NCI-H2171 treated with DMSO at 0.1 percent for 48 hours (cell line): Measurements from ENCODE around the gene USP26.
"Not testable (repeated sequence)": the region's sequence is repeated elsewhere in the genome, so short reads cannot be mapped to it uniquely, and the experiment has no call there.

Source experiments
- DNase-seq: peaks from one replicate; lab custom pipeline; 2025; lab: John Stamatoyannopoulos, UW

The USP26 gene

DNA sequence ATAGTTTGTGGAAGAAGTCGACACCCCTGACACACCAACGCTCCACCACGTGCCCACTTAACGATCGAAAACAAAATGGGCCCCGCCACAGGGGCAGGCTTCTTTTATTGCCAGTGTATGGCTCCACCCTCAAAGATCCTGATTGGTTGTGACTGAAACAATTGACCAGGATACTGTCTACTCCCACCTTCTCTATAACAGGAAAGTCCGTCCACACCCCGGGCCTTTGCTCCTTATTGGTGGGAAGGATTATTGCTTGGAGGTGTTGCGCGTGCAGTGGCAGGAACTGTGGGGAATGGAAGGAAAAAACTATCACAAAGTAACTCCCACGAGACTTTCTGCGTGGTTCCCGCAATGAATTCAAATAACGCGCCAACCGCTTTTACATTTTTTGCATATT, at the start of gene USP26:
Gene USP26 (minus strand): TSS at position 79 of the 400 bp plus-strand sequence. CDS start 68,889 bp downstream, outside the sequence.
- no peak for DNase-seq

GRCh38 chrX:133134282-133134681, 37.4 kb upstream of the USP26 start:
- no peak for DNase-seq

DNA sequence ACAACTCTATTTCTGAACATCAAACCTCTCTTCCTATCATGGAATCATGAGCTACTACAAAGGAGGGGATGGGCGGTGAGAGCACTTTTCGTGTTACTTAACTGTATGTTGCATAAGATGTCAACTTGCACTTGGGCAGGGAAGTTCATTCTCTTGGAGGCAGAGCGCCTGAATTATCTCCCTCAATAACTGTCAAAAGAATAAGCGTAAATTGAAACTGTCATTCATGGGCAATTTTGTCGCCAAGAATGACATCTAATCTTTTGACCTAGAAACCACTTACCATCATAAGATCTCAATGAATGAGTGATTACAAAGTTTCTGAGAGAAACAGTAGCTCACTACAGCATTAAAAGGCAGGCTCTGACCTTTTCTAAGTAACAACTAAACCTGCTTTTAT, 23.5 kb upstream of the USP26 start:
- DNase-seq = no peak

GRCh38 chrX:133094098-133094731, 2.7 kb downstream of the USP26 start:
- no peak for DNase-seq

GRCh38 chrX:133090236-133090809, 6.6 kb downstream of the USP26 start:
- no peak for DNase-seq

- no peak for DNase-seq
Measured at GRCh38 chrX:133089411-133089810, 7.5 kb downstream of the USP26 start.

DNA sequence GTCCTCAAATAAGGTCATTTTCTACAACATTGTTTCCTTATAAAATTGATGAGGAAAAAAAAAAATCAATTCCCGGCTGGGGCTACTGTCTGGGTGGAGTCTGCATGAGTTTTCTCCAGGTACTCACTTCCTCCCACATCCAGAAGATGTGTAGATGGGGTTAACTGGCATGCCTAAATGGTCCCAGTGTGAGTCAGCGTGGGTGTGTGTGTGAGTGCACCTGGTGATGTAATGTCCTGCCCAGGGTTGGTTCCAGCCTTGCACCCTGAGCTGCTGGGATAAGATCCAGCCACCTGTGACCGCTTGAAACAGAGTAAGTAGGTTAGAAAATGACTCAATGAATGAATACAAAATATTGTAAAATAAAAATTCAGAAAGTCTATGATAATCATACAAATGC, 11.1 kb downstream of the USP26 start:
- DNase-seq = no peak

GRCh38 chrX:133085056-133085455, 11.9 kb downstream of the USP26 start:
- DNase-seq = not testable (repeated sequence)

- no peak for DNase-seq
Measured at GRCh38 chrX:133083899-133084298, 13.0 kb downstream of the USP26 start.

- DNase-seq = no peak
Measured at GRCh38 chrX:133081990-133082389, 14.9 kb downstream of the USP26 start.

GRCh38 chrX:133077856-133078255, 19.1 kb downstream of the USP26 start:
- not testable (repeated sequence) for DNase-seq

GRCh38 chrX:133072566-133072965, 24.3 kb downstream of the USP26 start:
- no peak for DNase-seq

DNA sequence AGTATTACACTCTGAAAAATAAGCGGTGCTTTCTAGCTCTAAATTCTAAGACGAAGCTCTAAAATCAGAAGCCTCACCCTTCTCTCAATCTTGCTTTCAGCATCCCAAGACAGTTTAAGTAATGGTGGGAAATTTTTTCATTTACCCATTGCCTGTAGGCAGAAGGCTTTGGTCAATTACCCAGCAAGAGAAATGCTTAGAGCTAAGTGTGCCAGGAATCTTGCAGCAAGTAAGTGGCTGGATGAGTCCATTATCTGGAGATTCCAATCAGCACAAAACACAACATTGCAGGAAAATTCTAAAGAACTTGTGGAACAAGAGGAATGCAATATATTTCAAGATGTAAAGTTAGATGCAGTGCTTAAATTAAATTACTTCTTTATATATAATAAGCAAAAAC, 28.4 kb downstream of the USP26 start:
- no peak for DNase-seq

DNA sequence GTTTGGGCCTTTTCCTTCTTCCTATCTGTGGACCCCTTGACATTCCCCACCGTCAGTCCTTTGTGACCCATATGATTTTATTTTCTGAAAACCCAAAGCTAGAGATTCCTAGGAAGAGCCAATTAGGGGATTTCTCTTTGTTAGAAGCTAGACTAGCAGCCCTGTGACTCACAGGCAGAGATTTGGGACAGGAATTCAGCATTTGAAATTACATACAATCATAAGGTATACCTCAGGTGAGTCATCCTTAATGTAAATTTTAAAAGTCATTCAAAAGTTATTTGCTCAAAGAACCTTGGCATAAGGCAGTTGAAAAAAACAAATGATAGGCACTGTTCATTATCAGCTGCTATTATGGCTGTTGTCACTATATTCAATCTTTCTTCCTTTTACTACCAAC, 40.6 kb downstream of the USP26 start:
- DNase-seq = no peak

DNA sequence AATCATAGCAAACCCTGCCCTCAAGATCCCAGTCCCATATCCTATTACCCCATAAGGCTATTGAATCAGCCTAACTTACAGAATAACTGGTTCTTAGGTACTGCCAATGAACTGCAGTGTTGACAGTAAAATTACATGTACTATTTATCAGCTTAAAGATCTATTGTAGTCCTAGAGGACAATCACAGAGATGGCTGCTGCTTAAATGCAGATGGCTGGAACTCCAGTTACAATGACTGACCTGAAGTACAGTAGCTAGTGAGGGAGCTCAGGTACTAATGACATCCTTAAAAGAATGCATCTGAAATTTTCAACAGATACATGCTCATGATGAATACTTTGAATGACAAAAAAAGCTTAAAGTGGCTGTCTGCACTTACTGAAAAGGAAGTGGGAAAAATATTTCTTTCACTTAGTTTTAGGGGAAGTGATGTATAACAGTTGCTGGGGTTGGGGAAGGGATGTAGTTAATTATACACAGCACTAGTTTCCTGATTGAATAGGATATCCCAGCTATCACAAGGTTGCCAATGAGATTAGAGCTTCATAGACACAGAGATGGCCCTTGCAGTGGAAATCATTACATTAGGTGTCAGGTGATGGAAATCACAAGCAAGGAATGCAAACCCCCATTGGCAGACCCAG, 42.0 kb downstream of the USP26 start:
- no peak for DNase-seq

DNA sequence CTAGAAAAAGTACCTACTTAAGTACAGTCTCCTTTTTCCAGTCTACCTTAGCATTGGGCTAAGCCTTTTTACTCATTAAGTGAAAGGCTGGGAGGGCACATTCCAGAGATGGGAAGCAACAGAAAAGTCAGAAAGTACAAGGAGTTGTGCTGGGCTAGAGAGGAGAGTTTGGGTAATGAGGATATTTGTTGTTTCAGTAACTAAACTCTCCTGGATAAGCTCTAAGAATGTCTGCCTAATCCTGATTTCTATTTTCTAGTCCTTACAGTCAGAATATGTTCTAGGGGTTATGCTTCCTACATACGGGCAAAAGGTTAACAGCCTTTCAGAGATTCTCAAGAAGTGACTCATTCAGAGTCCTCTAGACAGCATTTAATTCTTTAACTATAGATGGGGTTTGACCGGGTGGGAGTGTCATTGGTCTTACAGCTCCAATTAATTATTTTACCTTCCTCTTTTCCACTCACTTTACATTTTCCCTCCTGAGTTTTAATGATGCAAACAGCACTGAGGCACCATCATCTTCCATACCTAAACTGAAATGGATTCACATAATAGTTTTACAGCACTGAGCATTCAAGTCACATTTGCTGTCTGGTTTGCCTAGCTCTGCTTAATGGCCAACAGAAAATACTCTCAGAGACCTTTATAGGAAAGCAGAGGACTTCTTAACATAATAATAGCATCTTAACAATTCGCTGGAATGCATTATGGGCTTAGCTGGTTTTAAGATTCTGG, 42.9 kb downstream of the USP26 start:
- no peak for DNase-seq

DNA sequence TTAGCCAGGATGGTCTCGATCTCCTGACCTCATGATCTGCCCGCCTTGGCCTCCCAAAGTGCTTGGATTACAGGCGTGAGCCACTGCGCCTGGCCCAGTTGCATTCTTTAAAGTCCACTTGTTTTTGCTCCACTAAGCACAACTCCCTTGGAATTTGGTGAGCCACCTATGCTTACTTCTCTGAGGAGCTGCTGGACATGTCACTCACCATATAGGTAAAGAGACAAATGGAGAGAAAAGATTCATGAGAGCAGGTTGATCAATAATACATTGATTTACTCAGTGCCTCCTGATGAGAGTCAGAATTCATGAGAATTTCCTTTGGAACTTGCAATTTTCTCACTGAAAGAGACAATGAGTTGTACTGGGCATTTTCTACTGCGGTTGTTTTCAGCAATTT, 48.2 kb downstream of the USP26 start:
- no peak for DNase-seq

DNA sequence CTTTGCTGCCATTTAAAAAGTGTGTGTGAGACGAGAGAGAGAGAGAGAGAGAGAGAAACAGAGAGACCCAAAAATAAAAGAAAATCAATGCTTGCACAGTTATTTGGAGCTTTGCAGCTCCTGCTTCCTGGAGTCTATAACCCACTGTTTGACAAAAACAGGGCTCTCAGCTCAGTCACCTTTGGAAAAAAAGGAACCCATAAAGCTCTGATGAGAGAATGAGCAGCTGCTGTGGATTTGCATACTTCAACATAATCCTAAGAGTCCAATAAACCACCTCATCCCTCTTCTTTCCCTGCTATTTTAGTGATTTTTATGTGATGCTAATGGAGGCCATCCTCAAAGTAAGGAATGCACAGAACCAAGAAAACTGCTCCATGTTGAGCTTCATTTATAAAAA, 50.3 kb downstream of the USP26 start:
- DNase-seq = no peak

DNA sequence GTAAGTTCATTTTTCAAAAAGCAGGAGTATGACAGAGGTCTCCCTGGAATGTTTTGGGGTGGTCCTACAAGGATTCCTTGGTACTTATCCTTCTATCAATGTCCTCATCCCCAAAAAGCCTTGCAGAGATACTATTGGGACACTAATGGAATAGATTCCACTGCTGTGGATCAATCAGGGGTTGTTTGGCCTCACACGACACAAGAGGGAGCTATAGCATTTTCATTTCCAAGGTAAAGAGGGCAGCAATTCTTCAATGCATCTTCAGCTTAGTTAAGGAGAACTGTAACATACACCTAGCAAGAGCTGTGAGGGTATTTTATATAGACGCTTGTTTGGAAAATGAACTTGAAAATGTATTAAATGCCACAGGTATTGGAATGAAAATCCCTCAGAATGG, 50.9 kb downstream of the USP26 start:
- peak; percentile 13 for DNase-seq

DNA sequence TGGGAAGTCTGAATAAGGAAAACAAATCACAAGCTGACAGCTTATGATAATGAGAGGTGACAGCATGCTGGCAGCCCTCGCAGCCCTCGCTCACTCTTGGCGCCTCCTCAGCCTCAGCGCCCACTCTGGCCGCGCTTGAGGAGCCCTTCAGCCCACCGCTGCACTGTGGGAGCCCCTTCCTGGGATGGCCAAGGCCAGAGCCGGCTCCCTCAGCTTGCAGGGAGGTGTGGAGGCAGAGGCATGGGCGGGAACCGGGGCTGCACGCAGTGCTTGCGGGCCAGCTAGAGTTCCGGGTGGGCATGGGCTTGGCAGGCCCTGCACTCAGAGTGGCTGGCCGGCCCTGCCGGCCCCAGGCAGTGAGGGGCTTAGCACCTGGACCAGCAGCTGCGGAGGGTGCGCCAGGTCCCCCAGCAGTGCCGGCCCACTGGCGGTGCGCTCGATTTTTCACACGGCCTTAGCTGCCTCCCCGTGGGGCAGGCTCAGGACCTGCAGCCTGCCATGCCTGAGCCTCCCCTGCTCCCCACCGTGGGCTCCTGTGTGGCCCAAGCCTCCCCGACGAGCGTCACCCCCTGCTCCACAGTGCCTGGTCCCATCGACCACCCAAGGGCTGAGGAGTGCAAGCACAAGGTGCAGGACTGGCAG, 52.6 kb downstream of the USP26 start:
- DNase-seq = not testable (repeated sequence)

DNA sequence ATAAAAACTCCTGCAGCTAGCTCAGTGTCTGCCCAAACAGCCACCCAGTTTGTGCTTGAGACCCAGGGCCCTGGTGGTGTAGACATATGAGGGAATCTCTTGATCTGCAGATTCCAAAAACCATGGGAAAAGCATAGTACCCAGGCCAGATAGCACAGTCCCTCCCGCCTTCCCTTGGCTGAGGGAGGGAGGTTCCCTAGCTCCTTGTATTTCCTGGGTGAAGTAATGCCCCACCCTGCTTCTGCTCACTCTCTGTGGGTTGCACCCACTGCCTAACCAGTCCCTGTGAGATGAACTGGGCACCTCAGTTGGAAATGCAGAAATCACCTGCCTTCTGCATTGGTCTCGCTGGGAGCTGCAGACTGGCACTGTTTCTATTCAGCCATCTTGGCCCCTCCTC, 54.6 kb downstream of the USP26 start:
- no peak for DNase-seq

DNA sequence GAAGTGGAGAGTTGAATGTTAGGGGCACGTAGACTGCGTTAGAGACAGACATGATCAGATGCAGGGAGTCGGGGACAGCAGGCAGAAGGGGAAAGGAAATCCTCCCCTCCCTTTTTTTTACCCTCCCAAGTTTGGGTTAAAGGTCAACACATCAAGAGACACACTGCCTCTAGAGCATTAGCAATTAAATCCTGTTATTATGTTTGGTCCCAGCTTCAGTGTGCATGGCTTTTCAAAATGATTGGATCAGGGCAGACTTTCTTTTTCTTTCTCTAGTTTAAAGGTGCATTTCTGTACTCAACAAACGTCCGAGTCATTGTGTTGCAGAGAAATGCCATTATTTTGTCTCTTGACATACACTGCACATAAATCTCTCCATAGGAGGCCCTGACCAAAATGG, 63.9 kb downstream of the USP26 start:
- DNase-seq = no peak
